Islet of Langerhans (tissue), 1 donor: ENCODE results near the gene USP6NL.

Source experiments
- FAIRE-seq: peaks from one replicate; lab custom pipeline; 2011; peaks lifted over from hg19 to GRCh38; lab: Jason Lieb, UNC

Gene USP6NL

GRCh38 chr10:11414314-11415038 is 197.0 kb downstream of the USP6NL start:
- no peak for FAIRE-seq

GRCh38 chr10:11411926-11412545 is 199.4 kb downstream of the USP6NL start:
- FAIRE-seq = no peak

- FAIRE-seq = no peak
Measured at GRCh38 chr10:11409357-11409756, 202.1 kb downstream of the USP6NL start.

- no peak for FAIRE-seq
Measured at GRCh38 chr10:11407939-11408338, 203.5 kb downstream of the USP6NL start.

- FAIRE-seq = no peak
Measured at GRCh38 chr10:11406746-11407145, 204.7 kb downstream of the USP6NL start.

GRCh38 chr10:11404901-11405300 is 206.5 kb downstream of the USP6NL start:
- FAIRE-seq = no peak
